IMR-90 (cell line): Measurements from ENCODE around the gene CPNE4. TPM values are rescaled to one million over a fixed set of nuclear protein-coding genes. Genes with fewer than 3 reads are reported as not detected.

Experiments used
- ATAC-seq: fragments of 200-7000 bp; cut with Tn5 transposase; 2 replicates; pipeline ENCODE4 v1.9.1; 2020; ENCODE audit warnings: low read depth, mild to moderate bottlenecking, moderate library complexity
- BruUV-seq: library from RNA; stranded (reverse); fragments of 400-500 nt; replicated peaks from 2 replicates; lab custom pipeline; 2021; lab: Mats Ljungman, UMichigan
- CTCF ChIA-PET: fragments of 300-600 bp; formaldehyde crosslinking; extraction: SDS; loops from one replicate; lab custom pipeline; 2021; ENCODE audit warnings: antibody characterized with exemption; lab: Yijun Ruan, JAX
- POLR2A ChIA-PET: fragments of 300-600 bp; sonication (Branson Sonifier 250); formaldehyde crosslinking; loops from one replicate; lab custom pipeline; 2022; ENCODE audit warnings: antibody characterized with exemption; ENCODE audit not compliant: unreplicated experiment; lab: Charles Lee
- DNase-seq: peaks from one replicate; pipeline ENCODE4 v3.0.0; 2013
- H2AFZ ChIP-seq: replicated peaks from 2 replicates; pipeline ENCODE3; 2013; ENCODE audit warnings: low read length, mild to moderate bottlenecking; ENCODE audit not compliant: poor library complexity
- H2AK5ac ChIP-seq: 2 replicates; pipeline ENCODE4 v1.6.1; 2013; ENCODE audit warnings: low read depth, low read length, inconsistent platforms
- H2AK9ac ChIP-seq: replicated peaks from 2 replicates; pipeline ENCODE3; 2013; ENCODE audit warnings: mild to moderate bottlenecking, low read depth, low read length, moderate library complexity; ENCODE audit not compliant: poor library complexity
- H2BK120ac ChIP-seq: 2 replicates; pipeline ENCODE4 v1.6.1; 2013; ENCODE audit warnings: low read depth, low read length, inconsistent platforms
- H2BK15ac ChIP-seq: 3 replicates; pipeline ENCODE4 v1.6.1; 2013; ENCODE audit warnings: low read depth, low read length, inconsistent platforms
- H2BK20ac ChIP-seq: 2 replicates; pipeline ENCODE4 v1.6.1; 2013; ENCODE audit warnings: low read depth, mild to moderate bottlenecking, inconsistent platforms, low read length, moderate library complexity
- H2BK5ac ChIP-seq: 2 replicates; pipeline ENCODE4 v1.6.1; 2013; ENCODE audit warnings: mild to moderate bottlenecking, low read depth, low read length, inconsistent platforms; ENCODE audit not compliant: poor library complexity, severe bottlenecking
- H3K14ac ChIP-seq: replicated peaks from 2 replicates; pipeline ENCODE4 v1.6.1; 2013; ENCODE audit warnings: low read depth, low read length, inconsistent platforms
- H3K18ac ChIP-seq: 2 replicates; pipeline ENCODE4 v1.6.1; 2013; ENCODE audit warnings: low read depth, low read length, control low read depth
- H3K23ac ChIP-seq: 2 replicates; pipeline ENCODE4 v1.6.1; 2013; ENCODE audit warnings: low read depth, low read length, inconsistent platforms
- H3K27ac ChIP-seq: 2 replicates; pipeline ENCODE4 v1.5.1; 2013; ENCODE audit warnings: mild to moderate bottlenecking, control low read depth, low read length; ENCODE audit not compliant: insufficient read depth
- H3K27me3 ChIP-seq: 2 replicates; pipeline ENCODE4 v1.6.1; 2013; ENCODE audit warnings: low read length; ENCODE audit not compliant: control insufficient read depth, insufficient read depth
- H3K36me3 ChIP-seq: 2 replicates; pipeline ENCODE4 v1.6.1; 2013; ENCODE audit warnings: low read length, mixed read lengths; ENCODE audit not compliant: control insufficient read depth, insufficient read depth
- H3K4ac ChIP-seq: 2 replicates; pipeline ENCODE4 v1.6.1; 2013; ENCODE audit warnings: low read depth, low read length, inconsistent platforms
- H3K4me1 ChIP-seq: 2 replicates; pipeline ENCODE4 v1.6.1; 2013; ENCODE audit warnings: low read length, mixed read lengths; ENCODE audit not compliant: control insufficient read depth, insufficient read depth
- H3K4me2 ChIP-seq: 2 replicates; pipeline ENCODE4 v1.6.1; 2013; ENCODE audit warnings: low read depth, mild to moderate bottlenecking, control low read depth, low read length, moderate library complexity
- H3K4me3 ChIP-seq: 2 replicates; pipeline ENCODE4 v1.5.1; 2013; ENCODE audit warnings: low read depth, mild to moderate bottlenecking, control low read depth, low read length, moderate library complexity; ENCODE audit not compliant: insufficient read depth
- H3K56ac ChIP-seq: 2 replicates; pipeline ENCODE4 v1.6.1; 2013; ENCODE audit warnings: low read length, inconsistent platforms; ENCODE audit not compliant: insufficient read depth; ENCODE audit errors: extremely low read depth
- H3K79me1 ChIP-seq, 2 experiments: 2 replicates each; pipeline ENCODE4 v1.6.1; 2013; ENCODE audit warnings: low read length in 2 of 2, inconsistent platforms in 1 of 2, low read depth in 1 of 2
- H3K9ac ChIP-seq: 2 replicates; pipeline ENCODE4 v1.6.1; 2013; ENCODE audit warnings: low read depth, low read length, control low read depth
- H3K9me1 ChIP-seq: 2 replicates; pipeline ENCODE4 v1.6.1; 2013; ENCODE audit warnings: low read length, inconsistent platforms; ENCODE audit not compliant: insufficient read depth
- H3K9me3 ChIP-seq: 2 replicates; pipeline ENCODE4 v1.6.1; 2013; ENCODE audit warnings: low read length; ENCODE audit not compliant: control insufficient read depth, insufficient read depth
- H4K20me1 ChIP-seq: 2 replicates; pipeline ENCODE4 v1.6.1; 2013; ENCODE audit warnings: low read length, inconsistent platforms; ENCODE audit not compliant: insufficient read depth
- H4K5ac ChIP-seq: 2 replicates; pipeline ENCODE4 v1.6.1; 2013; ENCODE audit warnings: mild to moderate bottlenecking, low read depth, low read length, control low read depth
- H4K8ac ChIP-seq, 2 experiments: 2 replicates each; pipeline ENCODE4 v1.6.1; 2013; ENCODE audit warnings: low read depth in 2 of 2, low read length in 2 of 2, control low read depth in 1 of 2, inconsistent platforms in 1 of 2
- H4K91ac ChIP-seq: 2 replicates; pipeline ENCODE4 v1.6.1; 2013; ENCODE audit warnings: low read depth, low read length, inconsistent platforms; ENCODE audit not compliant: insufficient read depth
- BHLHE40 ChIP-seq: fragments of 150-350 bp; IDR thresholded peaks from 2 replicates; pipeline ENCODE4 v1.6.1; 2016; ENCODE audit warnings: mild to moderate bottlenecking, low read depth, low read length
- CHD1 ChIP-seq: IDR thresholded peaks from 2 replicates; pipeline ENCODE4 v1.6.1; 2012; ENCODE audit warnings: low read depth, low read length, improper control_type of control experiment
- FOS ChIP-seq: fragments of 150-350 bp; IDR thresholded peaks from 2 replicates; pipeline ENCODE4 v1.6.1; 2016; ENCODE audit warnings: low read depth, low read length
- MAFK ChIP-seq: IDR thresholded peaks from 2 replicates; pipeline ENCODE4 v1.6.1; 2012; ENCODE audit warnings: low read depth, low read length, improper control_type of control experiment
- MAZ ChIP-seq: IDR thresholded peaks from 2 replicates; pipeline ENCODE4 v1.6.1; 2012; ENCODE audit warnings: low read depth, mild to moderate bottlenecking, low read length, improper control_type of control experiment, moderate library complexity, borderline replicate concordance
- MXI1 ChIP-seq: IDR thresholded peaks from 2 replicates; pipeline ENCODE4 v1.6.1; 2012; ENCODE audit warnings: low read depth, mild to moderate bottlenecking, low read length, moderate library complexity, borderline replicate concordance
- NFE2L2 ChIP-seq: fragments of 150-350 bp; IDR thresholded peaks from 2 replicates; pipeline ENCODE4 v1.6.1; 2016; ENCODE audit warnings: low read depth, mild to moderate bottlenecking, low read length
- RAD21 ChIP-seq: IDR thresholded peaks from 2 replicates; pipeline ENCODE4 v1.6.1; 2012; ENCODE audit warnings: low read length, improper control_type of control experiment
- RCOR1 ChIP-seq: IDR thresholded peaks from 2 replicates; pipeline ENCODE4 v1.6.1; 2012; ENCODE audit warnings: mild to moderate bottlenecking, low read length, improper control_type of control experiment; ENCODE audit not compliant: insufficient replicate concordance
- SMC3 ChIP-seq: fragments of 150-350 bp; IDR thresholded peaks from 2 replicates; pipeline ENCODE4 v1.6.1; 2016; ENCODE audit warnings: low read depth, mild to moderate bottlenecking, antibody characterized with exemption, low read length, moderate library complexity
- USF2 ChIP-seq: fragments of 150-350 bp; IDR thresholded peaks from 2 replicates; pipeline ENCODE4 v1.6.1; 2017; ENCODE audit warnings: mild to moderate bottlenecking, antibody characterized with exemption, low read length, low read depth
- WGBS, 2 experiments: methylation state at CpG; one replicate each; pipeline versions ENCODE4 v1.1.5 to v1.1.7; 2013; ENCODE audit warnings: missing lambda C conversion rate in 2 of 2; ENCODE audit not compliant: insufficient read length in 1 of 2; ENCODE audit errors: extremely low coverage in 2 of 2; 5-methylcytosine and 5-hydroxymethylcytosine counted together
- dilution Hi-C: fragments of 300-500 bp; cut with HindIII; formaldehyde crosslinking; loops from one replicate; pipeline ENCODE4 v1.14.3; 2018; ENCODE audit warnings: low sequenced_read_pairs; ENCODE audit not compliant: unreplicated experiment
- in situ Hi-C: fragments of 300-500 bp; cut with MboI; formaldehyde crosslinking; loops from 3 replicates; pipeline ENCODE4 v1.14.3; 2019; ENCODE audit warnings: low sequenced_read_pairs, inconsistent platforms, mixed read lengths
- intact Hi-C: fragments of 100-400 bp; cut with micrococcal nuclease; formaldehyde crosslinking; loops from 2 replicates; pipeline ENCODE4 v1.10.0; 2022
- polyA plus RNA-seq, 3 experiments: library from polyadenylated mRNA; depleted of rRNA; stranded (reverse); fragments of >200 nt; gene quantifications; 2 replicates each; pipeline ENCODE4 v1.2.3, GENCODE V29; 2012; ENCODE audit warnings: low replicate concordance in 1 of 3
- total RNA-seq: library from RNA; depleted of rRNA; stranded (reverse); fragments of >200 nt; gene quantifications from 2 replicates; pipeline ENCODE4 v1.2.3, GENCODE V29; 2012

The CPNE4 gene
- total and polyA plus RNA-seq, 2 of the 4 experiments (the other 2 are of a cell fraction), result not detected

GRCh38 chr3:132037056-132037455, 2.2 kb upstream of the CPNE4 start:
- H4K8ac ChIP-seq, result no peak overlapping the region
- peaks cover 19% of the 10 kb centered on the region for H3K27me3 ChIP-seq
- no peak overlapping the region for H2BK15ac ChIP-seq
- H3K79me1 ChIP-seq, result no peaks in the 10 kb centered on the region
- no peak overlapping the region for H3K18ac ChIP-seq
- H3K56ac ChIP-seq, result no peak overlapping the region
- ChIA-PET CTCF (interaction anchor here (2.6 to 3.6 kb wide), 2 partner anchors 139 to 143 kb away, joined by 12 to 41 read pairs; no protein-coding TSS in a partner anchor), POLR2A (no interaction called here)
- intact Hi-C loops, result no loop called here
- no peak overlapping the region for H2BK5ac ChIP-seq
- H3K36me3 ChIP-seq, result no peaks in the 10 kb centered on the region
- H3K4me2 ChIP-seq, result no peak overlapping the region
- no peak overlapping the region for H3K4ac ChIP-seq
- H4K5ac ChIP-seq, result no peak overlapping the region
- BruUV-seq, result no TSS peak
- no peak overlapping the region for H2AFZ ChIP-seq
- dilution Hi-C loops, result no loop called here
- H2BK20ac ChIP-seq, result no peak overlapping the region
- H3K9ac ChIP-seq, result no peak overlapping the region
- WGBS, 2 experiments, result 100% methylated on average over 1 of the region's 3 CpGs; no CpG with 5 or more reads in 1 of the 2 experiments
- no peak overlapping the region for H3K27ac ChIP-seq
- H3K9me1 ChIP-seq, result no peaks in the 10 kb centered on the region
- H4K91ac ChIP-seq, result no peak overlapping the region
- ATAC-seq, result no peak
- H3K23ac ChIP-seq, result no peak overlapping the region
- H2BK120ac ChIP-seq, result no peak overlapping the region
- no peaks in the 10 kb centered on the region for H3K9me3 ChIP-seq
- H3K4me3 ChIP-seq, result no peak overlapping the region
- TF ChIP-seq MAZ (no peak), CHD1 (no peak), FOS (no peak), RCOR1 (no peak), USF2 (no peak), RAD21 (no peak), SMC3 (no peak), NFE2L2 (no peak), MXI1 (no peak), MAFK (no peak), BHLHE40 (no peak)
- no peaks in the 10 kb centered on the region for H4K20me1 ChIP-seq
- H3K4me1 ChIP-seq, result no peaks in the 10 kb centered on the region
- no peak overlapping the region for H3K14ac ChIP-seq
- no peak overlapping the region for H2AK9ac ChIP-seq
- H2AK5ac ChIP-seq, result no peak overlapping the region
- no peak for DNase-seq
- in situ Hi-C loops, result loop anchor here (25.0 kb wide), 1 partner anchor 1000 kb away; the partner anchor contains the start of genes ASTE1 and NEK11
